Breast epithelium (tissue), 4 donors: ENCODE measurements around the gene ALDH18A1. TPM values are rescaled to one million over a fixed set of nuclear protein-coding genes. Genes with fewer than 3 reads are reported as not detected.
"Not testable (repeated sequence)": the region's sequence is repeated elsewhere in the genome, so short reads cannot be mapped to it uniquely, and the experiment has no call there.

Experiments used
- DNase-seq, 2 donors: peaks; one replicate each; pipeline ENCODE4 v3.0.0-alpha.2; 2019; ENCODE audit warnings: low spot score in 2 of 2
- H3K27ac ChIP-seq, 2 donors: fragments of 200-600 bp; sonication (generic) in 1 of 2; one replicate each; pipeline ENCODE4 v1.5.1; 2016 to 2019; ENCODE audit warnings: mild to moderate bottlenecking in 1 of 2
- H3K27me3 ChIP-seq, 2 donors: fragments of 200-600 bp; sonication (generic) in 1 of 2; one replicate each; pipeline versions ENCODE4 v1.5.1 to v1.6.0; 2017 to 2019; ENCODE audit warnings: control low read depth in 1 of 2, mild to moderate bottlenecking in 1 of 2
- H3K36me3 ChIP-seq: fragments of 200-600 bp; one replicate; pipeline ENCODE4 v1.5.1; 2019
- H3K4me1 ChIP-seq, 2 donors: fragments of 200-600 bp; sonication (generic); one replicate each; pipeline ENCODE4 v1.5.1; 2016 to 2019; ENCODE audit warnings: control low read depth in 1 of 2
- H3K4me3 ChIP-seq, 3 donors: fragments of 200-600 bp; sonication (generic); 1 replicate in 2 of 3; 2 replicates in 1 of 3; pipeline ENCODE4 v1.5.1; 2016 to 2019; ENCODE audit warnings: mild to moderate bottlenecking in 3 of 3, moderate library complexity in 2 of 3
- H3K9me3 ChIP-seq, 2 donors: fragments of 200-600 bp; sonication (generic) in 1 of 2; one replicate each; pipeline ENCODE4 v1.5.1; 2016 to 2019; ENCODE audit warnings: control low read depth in 1 of 2
- POLR2A ChIP-seq: fragments of 450-650 bp; IDR thresholded peaks from one replicate; pipeline ENCODE4 v1.6.1; 2016; ENCODE audit warnings: antibody characterized with exemption, mild to moderate bottlenecking, moderate library complexity
- POLR2AphosphoS5 ChIP-seq, 3 donors: sonication (generic); formaldehyde crosslinking; IDR thresholded peaks; one replicate each; pipeline ENCODE4 v1.6.1; 2017; ENCODE audit warnings: antibody characterized with exemption in 3 of 3
- intact Hi-C: fragments of 100-400 bp; cut with DNase I; formaldehyde crosslinking; loops from one replicate; pipeline ENCODE4 v1.15.1; 2023; ENCODE audit warnings: low total_unique reads
- total RNA-seq, 3 donors: library from RNA; depleted of rRNA; stranded (reverse); fragments of >200 nt; gene quantifications; one replicate each; pipeline ENCODE4 v1.1.0, GENCODE V29; 2016
- TF ChIP-seq, protein P1 (sequence below), 3 donors: fragments of 450-650 bp; IDR thresholded peaks; one replicate each; pipeline ENCODE4 v1.5.1; 2016 to 2017; ENCODE audit warnings: antibody characterized with exemption in 3 of 3, mild to moderate bottlenecking in 3 of 3, moderate library complexity in 3 of 3

Gene ALDH18A1
- total RNA-seq, 3 donors from 2014 or later, result 18.6 to 47.2 (median 38.2) TPM

GRCh38 chr10:95675403-95676116 is 19.0 kb upstream of the ALDH18A1 start:
- intact Hi-C loops, result no loop called here
- no peaks in the 10 kb centered on the region for H3K4me1 ChIP-seq
- no peak for DNase-seq
- no peak for TF ChIP-seq POLR2AphosphoS5 (IDR thresholded peaks at IDR 0.05)
- TF ChIP-seq, protein P1, sequence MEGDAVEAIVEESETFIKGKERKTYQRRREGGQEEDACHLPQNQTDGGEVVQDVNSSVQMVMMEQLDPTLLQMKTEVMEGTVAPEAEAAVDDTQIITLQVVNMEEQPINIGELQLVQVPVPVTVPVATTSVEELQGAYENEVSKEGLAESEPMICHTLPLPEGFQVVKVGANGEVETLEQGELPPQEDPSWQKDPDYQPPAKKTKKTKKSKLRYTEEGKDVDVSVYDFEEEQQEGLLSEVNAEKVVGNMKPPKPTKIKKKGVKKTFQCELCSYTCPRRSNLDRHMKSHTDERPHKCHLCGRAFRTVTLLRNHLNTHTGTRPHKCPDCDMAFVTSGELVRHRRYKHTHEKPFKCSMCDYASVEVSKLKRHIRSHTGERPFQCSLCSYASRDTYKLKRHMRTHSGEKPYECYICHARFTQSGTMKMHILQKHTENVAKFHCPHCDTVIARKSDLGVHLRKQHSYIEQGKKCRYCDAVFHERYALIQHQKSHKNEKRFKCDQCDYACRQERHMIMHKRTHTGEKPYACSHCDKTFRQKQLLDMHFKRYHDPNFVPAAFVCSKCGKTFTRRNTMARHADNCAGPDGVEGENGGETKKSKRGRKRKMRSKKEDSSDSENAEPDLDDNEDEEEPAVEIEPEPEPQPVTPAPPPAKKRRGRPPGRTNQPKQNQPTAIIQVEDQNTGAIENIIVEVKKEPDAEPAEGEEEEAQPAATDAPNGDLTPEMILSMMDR (IDR thresholded peaks at IDR 0.05), result no peak
- no peak for TF ChIP-seq POLR2A
- no peak overlapping the region for H3K27ac ChIP-seq
- no peak overlapping the region for H3K4me3 ChIP-seq
- H3K9me3 ChIP-seq, result no peaks in the 10 kb centered on the region
- peaks cover 16% of the 10 kb centered on the region for H3K36me3 ChIP-seq
- no peaks in the 10 kb centered on the region for H3K27me3 ChIP-seq

DNA sequence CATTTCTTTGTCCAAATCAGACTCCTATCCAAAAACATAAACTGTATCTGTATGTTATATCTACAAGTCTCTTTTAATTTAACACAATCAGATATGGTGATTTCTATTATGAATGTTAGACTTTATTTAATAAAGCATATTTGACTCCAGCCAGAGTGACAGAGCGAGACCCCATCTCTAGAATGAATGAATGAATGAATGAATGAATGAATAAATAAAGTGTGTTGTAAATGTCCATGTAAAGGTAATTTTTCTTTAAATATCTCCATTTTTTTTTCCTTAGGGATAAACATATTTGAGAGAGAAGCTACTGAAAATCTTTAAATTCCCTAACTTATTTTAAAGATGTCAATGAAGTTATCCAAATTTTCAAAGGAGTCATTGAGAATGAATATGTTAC is 18.1 kb upstream of the ALDH18A1 start:
- no peaks in the 10 kb centered on the region for H3K4me1 ChIP-seq
- peaks cover 9% of the 10 kb centered on the region for H3K36me3 ChIP-seq
- no peak for DNase-seq
- H3K9me3 ChIP-seq, result no peaks in the 10 kb centered on the region
- no peak overlapping the region for H3K4me3 ChIP-seq
- H3K27ac ChIP-seq, result no peak overlapping the region
- TF ChIP-seq POLR2AphosphoS5 (IDR thresholded peaks at IDR 0.05) (no peak), POLR2A (no peak)
- TF ChIP-seq, protein P1 (IDR thresholded peaks at IDR 0.05), result no peak
- intact Hi-C loops, result no loop called here
- no peaks in the 10 kb centered on the region for H3K27me3 ChIP-seq

DNA sequence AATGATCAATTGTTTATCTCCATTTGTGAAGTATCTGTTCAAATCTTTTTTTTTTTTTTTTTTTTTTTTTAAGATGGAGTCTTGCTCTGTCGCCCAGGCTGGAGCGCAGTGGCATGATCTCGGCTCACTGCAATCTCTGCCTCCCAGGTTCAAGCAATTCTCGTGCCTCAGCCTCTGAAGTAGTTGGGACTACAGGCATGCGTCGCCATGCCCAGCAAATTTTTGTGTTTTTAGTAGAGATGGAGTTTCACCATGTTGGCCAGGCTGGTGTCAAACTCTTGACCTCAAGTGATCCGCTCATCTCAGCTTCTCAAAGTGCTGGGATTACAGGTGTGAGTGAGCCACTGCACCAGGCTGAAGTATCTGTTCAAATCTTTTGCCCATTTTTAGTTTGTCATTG is 16.1 kb upstream of the ALDH18A1 start:
- H3K27me3 ChIP-seq, H3K27ac ChIP-seq, H3K4me1 ChIP-seq, DNase-seq, H3K9me3 ChIP-seq, H3K4me3 ChIP-seq, intact Hi-C loops, H3K36me3 ChIP-seq: not testable (repeated sequence)

DNA sequence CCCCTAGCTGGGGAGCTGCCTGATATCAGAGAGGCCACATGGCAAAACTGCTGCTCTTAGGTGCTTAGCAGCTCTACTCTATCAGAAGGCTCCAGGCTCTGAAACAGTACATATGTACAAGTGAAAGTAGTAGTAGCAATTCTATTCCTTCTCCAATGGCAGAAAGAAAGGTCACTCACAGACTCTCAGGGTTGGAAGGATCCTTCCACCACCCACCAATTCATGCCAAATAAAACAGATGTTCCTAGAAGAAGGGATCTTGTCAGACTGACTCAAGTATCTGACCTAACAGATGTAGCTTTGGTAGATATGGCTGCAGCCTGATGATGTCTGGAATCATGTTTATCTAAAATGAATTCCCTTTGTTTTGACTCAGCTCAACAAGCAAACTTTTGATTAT is 8.0 kb upstream of the ALDH18A1 start:
- peaks cover 0 to 4% of the 10 kb centered on the region in 2 donors for H3K4me1 ChIP-seq
- DNase-seq, result no peak
- no peak overlapping the region for H3K4me3 ChIP-seq
- intact Hi-C loops, result no loop called here
- no peaks in the 10 kb centered on the region for H3K9me3 ChIP-seq
- H3K27me3 ChIP-seq, result no peaks in the 10 kb centered on the region
- H3K27ac ChIP-seq, result no peak overlapping the region
- H3K36me3 ChIP-seq, result no peaks in the 10 kb centered on the region
- no peak for TF ChIP-seq POLR2AphosphoS5 (IDR thresholded peaks at IDR 0.05)
- TF ChIP-seq, protein P1 (IDR thresholded peaks at IDR 0.05), result no peak
- TF ChIP-seq POLR2A, result no peak

DNA sequence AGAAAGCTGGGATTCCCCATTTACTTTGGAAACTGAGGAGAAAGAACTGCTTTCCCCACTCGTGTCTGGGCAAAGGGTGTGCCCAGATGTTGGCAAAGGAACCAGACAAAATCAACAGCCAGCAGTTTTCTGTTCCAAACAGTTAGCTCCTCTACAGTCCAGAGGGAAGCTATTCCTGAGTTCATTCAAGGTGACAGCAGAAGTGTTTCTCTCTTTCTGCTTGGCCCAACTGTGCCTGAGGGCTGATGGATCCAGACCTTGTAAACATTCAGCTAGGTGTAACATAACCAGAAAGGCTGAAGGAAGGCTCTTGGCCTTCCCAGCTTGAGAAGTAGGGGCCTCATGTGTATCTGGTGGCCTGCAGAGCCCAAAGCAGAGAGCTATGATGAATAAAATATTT is 7.0 kb upstream of the ALDH18A1 start:
- no peak overlapping the region for H3K27ac ChIP-seq
- no peaks in the 10 kb centered on the region for H3K36me3 ChIP-seq
- DNase-seq, result no peak
- peaks cover 0 to 4% of the 10 kb centered on the region in 2 donors for H3K4me1 ChIP-seq
- intact Hi-C loops, result no loop called here
- TF ChIP-seq, protein P1 (IDR thresholded peaks at IDR 0.05), result no peak
- no peaks in the 10 kb centered on the region for H3K9me3 ChIP-seq
- H3K27me3 ChIP-seq, result no peaks in the 10 kb centered on the region
- H3K4me3 ChIP-seq, result no peak overlapping the region

DNA sequence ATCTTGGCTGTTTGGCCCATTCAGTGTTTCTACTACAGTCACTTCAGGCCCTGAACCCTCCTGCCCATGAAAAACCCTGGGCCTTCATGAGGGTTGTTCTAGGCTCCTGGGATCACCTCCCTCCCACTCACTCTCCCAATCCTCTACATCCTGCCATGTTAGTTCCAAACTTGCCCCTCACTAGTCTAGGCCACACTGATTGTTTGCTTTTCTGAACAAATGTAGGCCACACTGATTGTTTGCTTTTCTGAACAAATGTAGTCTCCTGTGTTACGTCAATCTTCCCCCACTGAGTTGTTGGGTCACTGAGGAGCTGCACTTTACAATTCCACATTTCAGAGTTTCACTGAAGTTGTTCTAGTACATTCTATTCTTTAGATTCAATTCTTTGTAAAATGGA is 5.3 kb upstream of the ALDH18A1 start:
- TF ChIP-seq, protein P1 (IDR thresholded peaks at IDR 0.05), result no peak
- TF ChIP-seq POLR2A (no peak), POLR2AphosphoS5 (IDR thresholded peaks at IDR 0.05) (no peak)
- DNase-seq, result no peak
- Histone ChIP-seq H3K4me1 (peaks cover 0 to 4% of the 10 kb centered on the region in 2 donors), H3K27me3 (no peaks in the 10 kb centered on the region), H3K36me3 (no peaks in the 10 kb centered on the region), H3K27ac (no peak overlapping the region), H3K9me3 (no peaks in the 10 kb centered on the region), H3K4me3 (no peak overlapping the region)
- intact Hi-C loops, result no loop called here
